Right renal pelvis (tissue), 4 donors: ENCODE results near the gene DUSP14. TPM values are rescaled to one million over a fixed set of nuclear protein-coding genes. Genes with fewer than 3 reads are reported as not detected.
A peak's percentile ranks its signal among the peaks of the same experiment; 100 is the strongest.
"Not testable (repeated sequence)": the region's sequence is repeated elsewhere in the genome, so short reads cannot be mapped to it uniquely, and the experiment has no call there.

ENCODE experiments used
- DNase-seq, 4 donors: peaks; one replicate each; pipeline ENCODE4 v3.0.0-alpha.2; 2013; ENCODE audit warnings: low read depth in 4 of 4, low spot score in 3 of 4, missing footprints in 1 of 4
- polyA plus RNA-seq, 4 donors: library from polyadenylated mRNA; unstranded; fragments of 120-200 nt; gene quantifications; one replicate each; pipeline ENCODE4 v1.2.1, GENCODE V29; 2013; ENCODE audit not compliant: insufficient read length in 4 of 4

Gene DUSP14
- 10 to 100 TPM; 14.8 to 17.2 (median 15.8) TPM for polyA plus RNA-seq

DNA sequence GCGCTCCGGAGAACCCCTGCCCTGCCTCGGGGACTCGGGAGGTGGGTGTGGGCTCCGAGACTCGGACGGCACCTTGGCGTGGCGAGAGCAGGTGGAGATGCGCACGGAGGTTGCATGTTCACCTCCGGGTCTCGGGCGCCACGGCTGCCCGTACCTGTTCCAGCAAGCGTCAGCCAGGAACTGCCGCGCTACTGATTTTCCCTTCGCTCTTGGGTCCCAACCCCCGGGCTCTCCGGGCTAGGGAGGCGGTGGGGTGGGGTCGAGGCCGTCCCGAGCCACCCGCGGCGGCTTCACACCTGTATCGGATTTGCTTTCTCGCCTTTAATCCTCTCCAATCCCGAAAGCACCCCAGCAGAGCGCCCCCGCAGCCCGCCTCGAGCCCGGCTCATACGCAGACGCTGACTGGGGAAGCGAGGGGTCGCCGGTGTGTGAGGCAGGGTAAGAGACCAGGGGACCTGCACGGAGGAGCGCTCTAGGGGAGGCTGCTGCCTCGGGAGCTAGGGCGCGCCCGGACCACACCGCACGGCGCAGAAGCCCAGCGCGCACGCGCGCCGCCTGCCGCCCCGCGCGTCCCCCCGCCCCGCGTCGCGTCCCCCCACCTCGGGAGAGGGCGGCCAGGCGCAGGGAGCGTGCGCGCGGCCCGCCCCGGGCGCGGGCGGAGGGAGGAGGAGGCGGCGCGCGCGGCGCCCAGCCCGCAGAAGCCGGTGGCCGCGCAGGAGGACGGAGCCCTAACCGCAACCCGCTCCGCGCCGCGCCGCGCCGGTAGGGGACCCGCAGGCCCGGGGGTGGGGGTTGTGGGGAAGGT lies at the start of gene DUSP14:
Gene DUSP14, plus strand, starts transcription at position 695 of the 805 bp plus-strand sequence. CDS start 22,382 bp downstream, outside the sequence.
- DNase-seq: peak; percentile 60 to 81 (median 77)

DNA sequence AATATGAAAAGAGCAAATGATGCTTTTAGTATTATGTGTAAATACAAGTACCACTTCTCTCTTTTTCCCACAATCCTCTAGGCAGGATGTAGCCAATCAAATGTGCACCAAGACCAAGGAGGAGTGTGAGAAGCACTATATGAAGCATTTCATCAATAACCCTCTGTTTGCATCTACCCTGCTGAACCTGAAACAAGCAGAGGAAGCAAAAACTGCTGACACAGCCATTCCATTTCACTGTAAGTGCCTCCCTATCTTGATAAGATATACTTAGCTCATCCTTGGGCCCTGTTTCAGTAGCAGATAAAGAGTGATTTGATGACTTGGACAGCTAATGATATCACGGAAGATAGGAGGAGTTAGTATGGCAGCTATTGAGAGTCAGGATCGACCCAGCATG lies 49.3 kb upstream of the DUSP14 start:
- DNase-seq: no peak

- DNase-seq: not testable (repeated sequence)
Measured at GRCh38 chr17:37441369-37442014, 48.2 kb upstream of the DUSP14 start.

GRCh38 chr17:37446027-37446426 lies 43.7 kb upstream of the DUSP14 start:
- no peak for DNase-seq

GRCh38 chr17:37447641-37448040 lies 42.0 kb upstream of the DUSP14 start:
- DNase-seq: no peak

DNA sequence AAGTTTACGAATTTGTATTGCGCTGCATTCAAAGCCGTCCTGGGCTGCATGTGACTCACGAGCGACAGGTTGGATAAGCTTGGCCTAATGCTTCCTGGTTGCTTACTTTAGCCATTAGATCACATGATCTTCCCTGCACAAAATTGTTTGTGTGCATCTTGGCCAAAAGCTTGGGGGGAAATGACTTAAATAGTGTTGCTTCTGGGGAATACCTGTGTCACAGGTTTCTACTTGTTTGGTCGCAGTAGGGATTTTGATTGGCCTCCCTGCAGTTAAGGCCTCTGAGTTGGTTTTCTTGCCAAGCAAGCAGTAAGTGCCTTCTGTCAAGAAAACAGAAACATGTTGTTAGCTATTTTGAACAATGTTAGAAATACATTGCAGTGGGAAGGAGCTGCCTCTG lies 39.6 kb upstream of the DUSP14 start:
- DNase-seq: no peak

DNA sequence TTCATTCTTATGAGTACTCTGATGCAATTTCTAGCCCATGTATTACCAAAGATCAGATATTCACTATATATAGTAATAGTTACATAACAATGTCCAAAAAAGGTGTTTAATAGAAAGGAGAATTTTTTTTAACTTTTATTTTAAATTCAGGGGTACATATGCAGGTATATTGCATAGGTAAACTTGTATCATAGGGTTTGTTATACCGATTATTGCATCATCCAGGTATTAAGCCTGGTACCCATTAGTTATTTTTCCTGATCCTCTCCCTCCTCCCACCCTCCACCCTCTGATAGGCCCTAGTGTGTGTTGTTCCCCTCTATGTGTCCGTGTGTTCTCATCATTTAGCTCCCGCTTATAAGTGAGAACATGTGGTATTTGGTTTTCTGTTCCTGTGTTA lies 31.9 kb upstream of the DUSP14 start:
- not testable (repeated sequence) for DNase-seq

DNA sequence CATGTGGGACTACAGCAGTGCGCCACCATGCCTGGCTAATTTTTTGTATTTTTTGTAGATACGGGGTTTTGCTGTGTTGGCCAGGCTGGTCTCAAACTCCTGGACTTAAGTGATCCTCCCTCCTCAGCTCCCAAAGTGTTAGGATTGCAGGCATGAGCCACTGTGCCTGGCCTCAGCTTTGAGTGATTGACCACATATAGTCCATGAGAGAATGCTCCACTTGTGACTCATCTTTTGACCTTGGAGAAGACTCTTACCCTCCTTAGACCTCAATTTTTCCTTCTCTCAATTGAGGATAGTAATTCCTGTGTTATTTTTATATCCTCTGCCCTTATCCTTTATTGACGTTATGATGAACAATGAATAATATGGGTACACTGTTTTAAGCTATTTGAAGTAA lies 30.9 kb upstream of the DUSP14 start:
- DNase-seq: no peak

GRCh38 chr17:37461668-37462067 lies 28.0 kb upstream of the DUSP14 start:
- no peak for DNase-seq

GRCh38 chr17:37462492-37462891 lies 27.2 kb upstream of the DUSP14 start:
- DNase-seq: no peak

DNA sequence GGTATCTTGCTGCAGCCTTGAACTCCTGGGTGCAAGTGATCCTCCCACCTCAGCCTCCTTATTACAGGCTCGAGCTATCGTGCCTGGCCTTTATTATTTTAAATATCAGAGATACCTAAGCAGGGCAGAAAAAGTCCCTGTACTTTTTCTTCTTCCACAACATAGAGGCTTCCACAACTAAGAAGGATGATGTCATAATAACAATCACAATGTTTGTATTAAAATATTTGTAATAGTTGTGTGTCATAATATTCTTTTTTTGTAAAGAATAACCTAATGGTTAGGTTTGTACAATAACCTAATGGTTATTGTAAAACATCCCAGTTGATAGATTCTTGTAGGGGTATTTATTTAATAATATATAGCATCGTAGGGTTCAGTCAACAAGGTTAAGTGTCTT lies 26.7 kb upstream of the DUSP14 start:
- DNase-seq: no peak

- no peak for DNase-seq
Measured at GRCh38 chr17:37465069-37465616, 24.5 kb upstream of the DUSP14 start.

DNA sequence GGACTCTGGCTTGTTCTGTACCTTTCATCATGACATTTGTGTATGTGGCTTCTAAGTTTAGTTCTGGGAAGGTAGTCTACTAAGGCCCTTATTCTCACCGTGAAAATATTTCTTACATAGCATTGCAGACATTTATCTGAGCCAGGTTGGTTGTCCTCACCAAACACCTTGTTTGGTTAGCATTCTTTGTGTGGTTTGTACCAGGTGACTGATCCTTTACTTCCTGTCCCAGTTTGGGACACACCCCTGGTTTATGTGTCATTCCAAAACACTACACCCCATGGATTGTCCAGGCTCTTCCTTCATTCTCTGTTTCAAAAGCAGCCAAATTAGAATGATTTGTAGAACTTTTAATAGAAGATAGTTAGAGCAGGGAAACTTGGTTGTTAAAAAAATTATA lies 23.2 kb upstream of the DUSP14 start:
- no peak for DNase-seq

DNA sequence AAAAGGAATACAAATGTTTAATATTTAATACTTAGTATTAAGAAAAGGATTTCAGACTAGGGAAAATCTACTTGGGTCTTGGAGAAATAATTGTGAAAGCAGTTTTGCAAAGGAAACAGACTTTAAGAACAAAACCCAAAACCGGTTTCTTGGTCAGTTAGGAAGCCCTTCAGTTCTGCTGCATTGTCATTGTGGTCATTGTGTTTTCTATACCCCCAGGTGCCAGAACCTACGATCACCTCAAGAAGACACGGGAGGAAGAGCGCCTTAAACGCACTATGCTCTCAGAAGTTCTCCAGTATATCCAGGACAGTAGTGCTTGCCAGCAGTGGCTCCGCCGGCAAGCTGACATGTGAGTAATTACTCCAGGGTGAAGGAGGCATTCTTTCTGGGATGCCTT lies 19.5 kb upstream of the DUSP14 start:
- no peak for DNase-seq

GRCh38 chr17:37475731-37476420 lies 13.8 kb upstream of the DUSP14 start:
- no peak for DNase-seq

DNA sequence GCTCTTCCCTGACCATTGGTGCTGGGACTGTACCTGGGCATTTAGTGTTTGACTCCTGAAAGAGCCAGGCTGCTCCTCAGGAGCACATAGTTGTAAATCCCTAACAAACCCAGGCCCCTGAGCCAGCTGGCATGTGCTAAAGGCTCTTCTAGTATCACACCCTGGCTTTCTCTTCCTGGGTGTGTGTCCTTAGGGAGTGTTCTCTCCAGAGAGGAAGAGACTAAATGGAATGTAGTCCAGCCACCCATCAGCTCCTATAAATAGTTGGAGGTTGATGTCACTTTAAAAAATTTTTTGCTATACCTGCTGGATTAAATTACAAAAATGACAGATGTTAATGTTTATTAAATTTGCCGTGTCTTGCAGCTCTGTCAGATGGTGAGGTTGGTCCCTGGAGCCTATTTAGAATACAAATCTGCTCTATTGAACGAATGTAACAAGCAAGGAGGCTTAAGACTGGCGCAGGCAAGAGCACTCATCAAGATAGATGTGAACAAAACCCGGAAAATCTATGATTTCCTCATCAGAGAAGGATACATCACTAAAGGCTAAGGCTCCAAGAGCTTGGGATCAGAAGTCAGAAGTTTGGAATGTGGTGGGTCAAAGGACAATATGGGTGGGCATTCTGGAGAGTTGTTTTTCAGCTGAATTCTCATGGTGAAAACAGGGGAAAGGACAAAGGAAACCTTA lies 13.1 kb upstream of the DUSP14 start:
- no peak for DNase-seq

DNA sequence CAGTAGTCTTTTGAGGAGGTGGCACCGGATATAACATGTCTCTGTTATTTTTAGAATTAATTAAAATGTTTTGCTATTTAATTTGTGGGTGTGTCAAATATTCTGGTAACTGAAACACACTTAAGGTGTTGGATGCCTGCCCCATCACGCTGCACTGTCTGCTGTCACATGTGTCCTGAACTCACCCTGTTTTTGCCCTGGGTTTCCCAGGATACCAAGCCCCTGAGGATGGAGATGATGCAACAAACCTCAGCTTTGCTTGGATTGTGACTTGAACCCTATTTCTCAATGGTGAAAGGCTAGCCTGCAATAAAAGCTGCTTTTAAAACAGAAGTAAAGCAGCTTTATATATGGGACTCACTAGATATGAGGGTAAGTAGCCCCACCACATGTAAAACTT lies 11.5 kb upstream of the DUSP14 start:
- DNase-seq: no peak

- DNase-seq: no peak
Measured at GRCh38 chr17:37479025-37479424, 10.7 kb upstream of the DUSP14 start.

- DNase-seq: no peak
Measured at GRCh38 chr17:37480427-37480826, 9.3 kb upstream of the DUSP14 start.

GRCh38 chr17:37481001-37481665 lies 8.6 kb upstream of the DUSP14 start:
- no peak for DNase-seq
